Subcutaneous abdominal adipose tissue (tissue), 5 donors: ENCODE results near the gene MLKL.
"Not testable (repeated sequence)": the region's sequence is repeated elsewhere in the genome, so short reads cannot be mapped to it uniquely, and the experiment has no call there.

Experiments
- H3K27ac ChIP-seq: one replicate; pipeline ENCODE4 v1.7.0; 2013; ENCODE audit warnings: low read depth, mild to moderate bottlenecking, inconsistent platforms, low read length, moderate library complexity
- H3K27me3 ChIP-seq, 5 donors: one replicate each; pipeline ENCODE4 v1.7.0; 2013; ENCODE audit warnings: low read length in 5 of 5, inconsistent platforms in 1 of 5; ENCODE audit not compliant: control insufficient read depth in 5 of 5, insufficient read depth in 4 of 5
- H3K36me3 ChIP-seq, 5 donors: one replicate each; pipeline ENCODE4 v1.7.0; 2013; ENCODE audit warnings: low read length in 5 of 5; ENCODE audit not compliant: control insufficient read depth in 5 of 5, insufficient read depth in 5 of 5
- H3K4me1 ChIP-seq, 5 donors: one replicate each; pipeline ENCODE4 v1.7.0; 2013; ENCODE audit warnings: low read length in 5 of 5, mild to moderate bottlenecking in 3 of 5, moderate library complexity in 1 of 5; ENCODE audit not compliant: control insufficient read depth in 5 of 5, insufficient read depth in 5 of 5
- H3K4me3 ChIP-seq, 5 donors: one replicate each; pipeline ENCODE4 v1.7.0; 2013; ENCODE audit warnings: low read length in 5 of 5, low read depth in 1 of 5
- H3K9ac ChIP-seq, 5 donors: one replicate each; pipeline ENCODE4 v1.7.0; 2013; ENCODE audit warnings: low read length in 5 of 5, mild to moderate bottlenecking in 4 of 5, moderate library complexity in 3 of 5
- H3K9me3 ChIP-seq, 5 donors: one replicate each; pipeline ENCODE4 v1.7.0; 2013; ENCODE audit warnings: low read length in 5 of 5; ENCODE audit not compliant: control insufficient read depth in 5 of 5
- donor health status: healthy.
- donor health status: healthy.
- donor health status: healthy.
- donor health status: healthy.
- donor health status: healthy.

Gene MLKL

DNA sequence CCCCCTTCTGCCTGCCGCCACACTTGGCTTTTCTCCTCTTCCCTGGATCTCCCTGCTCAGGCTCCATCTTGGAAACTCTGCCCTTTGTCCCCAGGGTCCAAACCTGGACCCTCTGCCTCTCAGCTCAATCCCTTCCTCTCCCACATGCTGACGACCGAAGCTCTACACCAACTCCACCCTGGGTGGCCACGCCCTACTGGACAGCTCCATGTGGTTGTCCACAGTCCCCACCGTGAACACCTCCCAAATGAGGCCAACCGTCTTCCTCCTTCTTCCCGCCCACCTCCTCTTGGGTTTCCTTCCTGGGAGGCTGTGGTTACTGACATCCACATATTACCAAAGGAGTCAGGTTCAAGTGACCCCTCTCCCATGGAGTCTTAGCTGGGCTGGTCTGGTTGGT lies 22.6 kb upstream of the MLKL start:
- Histone ChIP-seq H3K9ac (no peak overlapping the region), H3K27me3 (peaks cover 3 to 14% (median 9%) of the 10 kb centered on the region in 5 donors), H3K4me1 (no peaks in the 10 kb centered on the region), H3K9me3 (peaks cover 4 to 11% (median 9%) of the 10 kb centered on the region in 5 donors), H3K36me3 (no peaks in the 10 kb centered on the region), H3K27ac (no peak overlapping the region), H3K4me3 (no peak overlapping the region)

DNA sequence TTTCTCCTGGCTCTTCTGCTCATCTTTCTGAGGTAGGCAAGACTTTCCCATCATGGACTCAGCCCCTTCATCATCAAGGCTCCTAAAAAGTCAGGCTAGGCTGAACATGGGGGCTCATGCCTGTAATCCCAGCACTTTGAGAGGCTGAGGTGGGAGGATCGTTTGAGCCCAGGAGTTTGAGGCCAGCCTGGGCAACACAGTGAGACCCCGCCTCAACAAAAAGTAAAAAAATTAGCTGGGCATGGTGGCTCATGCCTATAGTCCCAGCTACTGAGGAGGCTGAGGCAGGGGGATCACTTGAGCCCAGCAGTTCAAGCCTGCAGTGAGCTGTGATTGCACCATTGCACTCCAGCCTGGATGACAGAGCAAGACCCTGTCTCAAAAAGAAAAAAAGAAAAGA lies 21.5 kb upstream of the MLKL start:
- H3K4me1 ChIP-seq, H3K9me3 ChIP-seq, H3K27ac ChIP-seq, H3K9ac ChIP-seq, H3K36me3 ChIP-seq, H3K4me3 ChIP-seq: not testable (repeated sequence)
- H3K27me3 ChIP-seq, result peaks cover 3 to 14% (median 9%) of the 10 kb centered on the region in 5 donors

DNA sequence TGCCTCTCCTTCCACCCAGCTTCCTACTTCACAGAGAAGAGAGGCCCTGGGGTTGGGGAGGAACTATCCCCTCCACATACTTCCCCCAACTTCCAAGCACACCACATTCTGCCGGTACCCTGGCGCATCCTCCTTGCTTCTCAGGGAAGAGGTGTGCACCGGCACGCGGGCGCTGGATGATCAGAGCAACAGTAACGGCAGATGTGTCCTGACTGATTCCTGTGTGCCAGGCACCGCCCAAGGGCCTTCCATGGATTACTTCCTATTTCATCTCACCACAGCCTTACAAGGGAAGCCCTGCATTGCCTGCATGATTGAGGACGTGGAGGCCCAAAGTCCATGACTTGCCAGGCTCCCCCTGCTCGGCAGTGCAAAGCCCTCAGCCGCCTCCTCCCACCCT lies 21.1 kb upstream of the MLKL start:
- Histone ChIP-seq H3K9me3 (peaks cover under 1 to 2% (median 2%) of the 10 kb centered on the region in 5 donors), H3K4me1 (no peaks in the 10 kb centered on the region), H3K27ac (no peak overlapping the region), H3K27me3 (peaks cover 3 to 14% (median 9%) of the 10 kb centered on the region in 5 donors), H3K9ac (no peak overlapping the region), H3K4me3 (no peak overlapping the region), H3K36me3 (no peaks in the 10 kb centered on the region)

DNA sequence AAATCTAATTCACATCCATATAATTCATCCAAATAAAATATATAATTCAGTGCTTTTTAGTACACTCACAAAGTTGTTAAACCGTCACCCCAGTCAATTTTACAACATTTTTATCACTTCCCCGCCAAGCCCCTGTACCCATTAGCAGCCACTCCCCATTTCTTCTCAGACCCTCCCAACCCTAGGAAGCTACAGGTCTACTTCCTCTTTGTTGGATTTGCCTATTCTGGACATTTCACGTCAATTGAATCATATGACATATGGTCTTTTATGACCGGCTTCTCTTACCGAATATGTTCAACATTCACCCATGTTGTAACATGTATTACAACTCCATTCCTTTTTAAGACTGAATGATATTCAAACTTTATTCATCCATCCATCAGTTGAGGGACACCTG lies 19.9 kb upstream of the MLKL start:
- no peak overlapping the region for H3K4me3 ChIP-seq
- H3K9ac ChIP-seq, result no peak overlapping the region
- H3K27ac ChIP-seq, result no peak overlapping the region
- H3K4me1 ChIP-seq, result no peaks in the 10 kb centered on the region
- H3K9me3 ChIP-seq, result no peaks in the 10 kb centered on the region
- no peaks in the 10 kb centered on the region for H3K36me3 ChIP-seq
- peaks cover 3 to 14% (median 8%) of the 10 kb centered on the region in 5 donors for H3K27me3 ChIP-seq

DNA sequence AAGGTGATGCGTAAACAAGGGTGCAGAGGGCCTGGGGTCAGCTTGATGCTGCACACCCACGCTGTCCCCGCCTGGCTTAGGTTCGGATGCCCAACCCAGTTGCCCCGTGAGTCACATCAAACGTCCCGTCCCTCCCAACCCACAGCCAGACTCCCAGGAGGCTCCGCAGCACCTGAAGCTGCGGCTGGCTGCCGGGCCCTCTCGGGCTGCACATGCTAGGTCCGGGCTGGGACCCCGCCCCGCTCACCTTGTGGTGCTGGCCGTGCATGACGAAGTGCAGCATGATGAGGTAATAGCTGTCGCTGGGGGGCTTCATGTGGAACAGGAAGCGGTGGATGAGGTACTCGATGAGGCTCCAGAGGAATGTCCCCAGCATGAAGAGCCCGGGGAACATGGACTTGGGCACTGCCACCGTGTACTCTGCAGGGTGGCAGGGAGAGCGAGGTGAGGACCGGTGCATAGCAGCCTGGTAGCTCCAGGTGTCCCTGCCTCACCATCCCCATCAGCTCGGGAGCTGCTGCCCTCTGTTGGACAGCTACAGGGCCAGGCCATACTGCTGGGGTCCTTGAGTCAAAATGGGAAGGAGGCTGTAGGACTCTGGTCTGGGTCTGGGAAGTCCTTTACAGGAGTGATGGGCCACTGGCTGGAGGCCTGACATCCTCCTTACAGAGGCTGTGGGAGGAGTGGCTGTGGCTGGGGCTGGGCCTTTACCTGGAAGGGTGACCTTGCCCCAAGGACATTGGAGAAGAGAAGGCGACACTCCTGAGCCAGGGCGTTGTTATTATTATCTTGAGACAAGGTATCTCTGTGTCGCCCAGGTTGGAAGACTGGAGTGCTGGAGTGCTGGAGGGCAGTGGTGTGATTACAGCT lies 18.3 kb upstream of the MLKL start:
- Histone ChIP-seq H3K4me3 (no peak overlapping the region), H3K9me3 (no peaks in the 10 kb centered on the region), H3K4me1 (no peaks in the 10 kb centered on the region), H3K9ac (no peak overlapping the region), H3K36me3 (no peaks in the 10 kb centered on the region), H3K27me3 (no peaks in the 10 kb centered on the region), H3K27ac (no peak overlapping the region)

DNA sequence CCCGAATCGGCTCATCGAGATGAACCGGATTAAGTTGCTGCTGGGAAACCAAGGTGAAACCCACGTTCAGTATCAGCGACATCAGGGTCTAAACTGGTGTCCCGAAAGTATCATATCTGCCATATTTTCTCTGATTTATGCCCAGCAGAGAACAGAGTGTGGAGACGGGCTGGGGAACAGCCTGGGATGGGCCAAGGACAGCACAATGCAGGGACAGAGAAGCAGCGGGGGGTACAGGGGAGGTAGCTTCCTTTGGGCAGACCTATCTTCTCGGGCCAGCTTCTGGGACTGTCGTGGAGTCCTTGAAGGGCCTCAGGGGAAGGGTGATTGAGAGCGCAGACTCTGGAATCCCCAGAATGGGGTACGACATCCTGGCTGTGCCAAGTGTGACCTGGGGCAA lies 17.5 kb upstream of the MLKL start:
- H3K9me3 ChIP-seq, result no peaks in the 10 kb centered on the region
- no peak overlapping the region for H3K27ac ChIP-seq
- H3K36me3 ChIP-seq, result no peaks in the 10 kb centered on the region
- H3K4me1 ChIP-seq, result no peaks in the 10 kb centered on the region
- H3K27me3 ChIP-seq, result peaks cover 0 to 5% (median 0%) of the 10 kb centered on the region in 5 donors
- no peak overlapping the region for H3K4me3 ChIP-seq
- H3K9ac ChIP-seq, result no peak overlapping the region

DNA sequence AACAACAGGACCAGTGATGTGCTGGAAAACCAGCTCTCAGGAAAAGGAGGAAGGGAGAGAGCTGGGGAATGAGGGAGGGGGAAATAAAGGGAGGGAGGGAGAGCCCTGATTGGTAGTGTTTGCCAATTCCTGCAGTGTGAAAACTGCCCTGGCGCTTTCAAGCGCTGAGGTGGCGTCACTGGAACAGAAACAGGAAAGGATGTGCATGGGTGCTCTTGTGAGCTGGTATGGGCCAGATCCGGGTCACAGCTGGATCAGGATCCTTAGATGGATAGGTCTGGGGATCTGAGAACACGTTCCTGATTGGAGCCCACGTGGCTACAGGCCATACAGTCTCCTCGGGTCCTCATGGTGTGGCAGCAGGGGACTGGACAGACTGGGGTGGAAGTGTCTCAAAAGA lies 16.7 kb upstream of the MLKL start:
- H3K36me3 ChIP-seq, result no peaks in the 10 kb centered on the region
- H3K4me1 ChIP-seq, result no peaks in the 10 kb centered on the region
- H3K27me3 ChIP-seq, result peaks cover 0 to 5% (median 0%) of the 10 kb centered on the region in 5 donors
- H3K4me3 ChIP-seq, result no peak overlapping the region
- H3K9ac ChIP-seq, result no peak overlapping the region
- no peak overlapping the region for H3K27ac ChIP-seq
- H3K9me3 ChIP-seq, result no peaks in the 10 kb centered on the region

DNA sequence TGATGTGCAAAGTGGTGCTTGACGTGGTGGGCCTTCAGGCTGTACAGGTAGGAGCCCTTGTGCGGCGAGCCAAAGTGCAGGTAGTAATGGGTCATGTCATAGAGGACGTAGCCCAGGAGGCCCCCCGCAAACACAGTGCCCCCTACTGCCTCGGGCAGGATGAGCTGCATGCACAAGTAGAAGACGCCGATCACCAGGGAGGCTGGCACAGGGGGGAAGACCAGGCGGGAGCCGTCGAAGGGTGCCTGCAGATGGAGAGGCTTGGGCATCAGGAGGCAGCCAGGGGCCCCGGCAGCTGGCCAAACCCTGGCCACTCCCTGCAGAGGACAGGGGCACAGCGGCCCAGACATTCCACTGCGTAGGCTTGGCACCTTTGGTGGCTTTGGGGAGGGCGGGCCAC lies 15.7 kb upstream of the MLKL start:
- H3K36me3 ChIP-seq, result no peaks in the 10 kb centered on the region
- H3K4me3 ChIP-seq, result no peak overlapping the region
- H3K9ac ChIP-seq, result no peak overlapping the region
- H3K27me3 ChIP-seq, result peaks cover 0 to 5% (median 0%) of the 10 kb centered on the region in 5 donors
- no peaks in the 10 kb centered on the region for H3K9me3 ChIP-seq
- H3K4me1 ChIP-seq, result no peaks in the 10 kb centered on the region
- H3K27ac ChIP-seq, result no peak overlapping the region

DNA sequence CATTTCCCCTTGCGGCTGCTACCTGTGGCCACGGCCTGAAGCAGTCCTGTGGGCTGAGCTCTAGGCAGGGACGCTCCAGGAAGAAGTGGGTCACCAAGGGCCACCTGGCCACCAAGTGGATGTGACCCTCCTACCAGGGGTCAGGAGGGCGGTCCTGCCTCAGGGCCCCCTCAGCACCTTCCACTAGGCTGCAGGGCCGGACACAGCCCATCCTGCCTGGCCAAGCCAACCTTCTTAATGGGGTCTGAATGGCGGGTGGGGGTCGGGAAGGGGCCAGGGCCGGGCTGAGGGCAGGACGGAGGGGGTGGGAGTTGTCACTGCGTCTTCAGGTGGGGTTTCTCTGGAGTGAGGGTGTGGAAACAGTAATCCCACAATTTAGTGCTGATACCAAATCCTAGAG lies 13.2 kb upstream of the MLKL start:
- Histone ChIP-seq H3K9me3 (no peaks in the 10 kb centered on the region), H3K27ac (no peak overlapping the region), H3K36me3 (no peaks in the 10 kb centered on the region), H3K4me1 (peaks cover 0 to 1% (median 0%) of the 10 kb centered on the region in 5 donors), H3K27me3 (peaks cover 0 to 5% (median 0%) of the 10 kb centered on the region in 5 donors), H3K4me3 (no peak overlapping the region), H3K9ac (no peak overlapping the region)

DNA sequence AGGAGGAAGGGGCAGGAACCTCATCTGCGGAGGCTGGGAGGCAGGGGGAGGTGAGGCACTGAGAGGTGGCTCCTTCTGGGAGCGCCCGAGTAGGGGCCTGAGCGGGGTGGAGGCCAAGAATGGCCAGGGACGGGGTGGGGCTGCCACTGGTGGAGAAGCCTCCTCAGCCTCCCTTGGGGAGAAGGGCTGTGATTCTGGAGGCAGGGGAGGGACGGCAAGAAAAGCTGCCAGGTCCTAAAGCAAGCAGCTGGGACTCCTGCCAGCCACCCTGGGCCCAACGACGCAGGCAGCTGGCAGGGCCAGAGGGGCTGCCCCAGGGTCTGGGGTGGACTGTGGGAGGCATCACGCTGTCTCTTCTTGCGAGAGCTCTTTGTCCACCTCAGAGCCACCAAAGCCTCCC lies 12.7 kb upstream of the MLKL start:
- H3K36me3 ChIP-seq, result no peaks in the 10 kb centered on the region
- H3K4me3 ChIP-seq, result no peak overlapping the region
- peaks cover 0 to 5% (median 0%) of the 10 kb centered on the region in 5 donors for H3K27me3 ChIP-seq
- H3K9ac ChIP-seq, result no peak overlapping the region
- H3K9me3 ChIP-seq, result no peaks in the 10 kb centered on the region
- H3K27ac ChIP-seq, result no peak overlapping the region
- peaks cover 0 to 1% (median 0%) of the 10 kb centered on the region in 5 donors for H3K4me1 ChIP-seq
